Erythroblast (primary cell): Measurements from ENCODE around the gene FAM3B.

Experiments
- DNase-seq, 2 experiments: peaks; one replicate each; lab custom pipeline; 2025; lab: John Stamatoyannopoulos, UW
- GATA1 ChIP-seq: IDR thresholded peaks from 2 replicates; pipeline ENCODE4 v1.6.1; 2011; ENCODE audit warnings: low read depth, mild to moderate bottlenecking, control low read depth, low read length, moderate library complexity
- POLR2A ChIP-seq: IDR thresholded peaks from 2 replicates; pipeline ENCODE4 v1.6.1; 2011; ENCODE audit warnings: mild to moderate bottlenecking, low read length

FAM3B gene

GRCh38 chr21:41365377-41366107 lies 48.9 kb downstream of the FAM3B start:
- no peak for DNase-seq
- TF ChIP-seq GATA1 (no peak), POLR2A (no peak)

- DNase-seq, result no peak
- TF ChIP-seq GATA1 (no peak), POLR2A (no peak)
Observed at GRCh38 chr21:41366522-41367151, 50.0 kb downstream of the FAM3B start.

DNA sequence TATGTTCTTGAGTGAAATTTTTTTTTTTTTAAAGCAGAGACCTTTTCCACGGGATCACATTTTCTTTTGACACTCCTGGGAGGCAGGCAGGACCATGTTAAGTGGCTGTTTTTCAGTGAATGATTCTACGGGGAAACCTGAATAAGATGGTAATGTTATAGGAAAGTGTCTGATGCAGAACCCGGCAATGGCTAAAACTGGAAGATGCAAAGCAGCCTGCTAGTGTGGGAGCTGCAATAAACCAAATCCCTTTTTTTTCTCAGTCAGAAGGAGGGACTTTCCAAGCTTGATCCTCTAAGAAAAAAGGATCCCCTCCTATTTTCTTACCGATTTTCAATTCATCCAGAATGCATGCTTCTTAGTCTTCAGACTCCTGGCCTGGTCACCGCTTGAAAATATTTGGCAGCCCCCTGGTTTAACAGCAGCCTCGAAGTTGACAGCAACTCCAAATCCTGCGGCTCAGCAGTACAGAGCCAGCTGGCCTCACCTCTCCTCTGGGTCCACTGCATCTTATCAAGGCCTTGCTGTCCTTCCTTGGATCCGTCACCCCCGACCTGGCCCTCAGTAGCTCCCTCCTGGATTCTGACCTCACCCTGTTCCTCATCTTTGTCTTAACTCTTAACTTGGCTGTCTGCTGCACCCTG lies 50.8 kb downstream of the FAM3B start:
- TF ChIP-seq GATA1 (no peak), POLR2A (no peak)
- no peak for DNase-seq

GRCh38 chr21:41367945-41368734 lies 51.5 kb downstream of the FAM3B start:
- TF ChIP-seq GATA1 (no peak), POLR2A (no peak)
- DNase-seq, result no peak

DNA sequence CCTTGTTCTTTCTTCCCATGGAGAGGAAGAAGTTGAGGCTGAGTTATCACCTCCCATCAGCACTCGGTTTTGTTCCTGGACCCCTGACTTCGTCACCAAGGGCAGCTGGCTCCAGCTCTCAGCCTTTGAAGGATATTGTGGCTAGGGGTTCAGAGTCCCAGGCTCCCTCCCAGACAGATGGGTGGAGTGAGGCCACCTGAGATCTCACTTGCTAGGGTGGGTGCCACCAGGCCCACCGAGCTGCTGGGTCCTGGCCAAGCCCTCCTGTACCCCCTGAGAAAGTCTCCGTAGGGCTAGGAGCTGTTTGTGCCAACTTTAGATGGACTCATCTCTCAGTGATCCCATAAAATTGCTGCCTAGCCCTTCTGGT lies 52.1 kb downstream of the FAM3B start:
- TF ChIP-seq POLR2A, result no peak
- no peak for TF ChIP-seq GATA1
- no peak for DNase-seq

DNA sequence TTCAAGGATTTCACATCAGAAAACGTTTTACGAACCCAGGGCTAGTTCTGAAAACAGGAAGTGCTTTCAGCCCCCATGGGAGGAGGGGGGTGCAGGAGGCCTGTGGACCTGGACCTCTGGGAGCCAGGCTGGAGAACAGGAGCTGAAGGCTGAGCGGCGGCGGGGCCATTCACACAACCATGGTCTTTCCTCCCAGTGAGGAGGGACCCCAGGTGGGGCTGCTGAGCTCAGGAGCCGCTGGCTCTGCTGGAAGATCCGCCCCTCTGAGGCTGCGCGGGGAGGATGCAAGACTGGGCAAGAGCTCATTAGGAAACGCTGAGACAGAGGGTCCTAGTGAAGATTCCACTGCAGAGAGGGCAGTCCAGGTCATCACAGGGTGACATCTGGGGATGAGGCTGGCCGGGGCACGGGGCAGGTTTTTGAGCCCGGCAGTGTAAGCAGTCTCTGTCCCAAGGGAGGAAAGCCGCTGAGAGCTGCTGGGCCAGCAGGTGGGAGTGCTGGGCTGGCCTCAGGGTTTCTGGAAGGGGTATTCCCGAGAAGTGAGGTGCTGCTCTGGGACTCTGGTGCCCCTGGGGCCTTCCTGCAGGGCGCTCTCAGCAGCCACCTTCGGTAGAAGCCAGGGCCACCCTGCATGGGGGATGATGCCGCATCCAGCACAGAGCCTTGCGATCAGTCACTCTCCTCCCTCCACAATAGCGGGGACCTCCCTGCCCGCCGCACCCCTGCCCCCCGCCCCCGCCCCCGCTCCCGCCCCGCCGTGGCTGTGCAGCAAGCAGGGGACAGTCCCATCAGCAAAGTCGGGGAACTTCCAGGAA lies 52.7 kb downstream of the FAM3B start:
- TF ChIP-seq POLR2A (no peak), GATA1 (no peak)
- DNase-seq, result no peak

- TF ChIP-seq GATA1, result no peak
- TF ChIP-seq POLR2A, result no peak
- no peak for DNase-seq
Observed at GRCh38 chr21:41369920-41370839, 53.6 kb downstream of the FAM3B start.

GRCh38 chr21:41370840-41371684 lies 54.5 kb downstream of the FAM3B start:
- TF ChIP-seq GATA1 (no peak), POLR2A (no peak)

DNA sequence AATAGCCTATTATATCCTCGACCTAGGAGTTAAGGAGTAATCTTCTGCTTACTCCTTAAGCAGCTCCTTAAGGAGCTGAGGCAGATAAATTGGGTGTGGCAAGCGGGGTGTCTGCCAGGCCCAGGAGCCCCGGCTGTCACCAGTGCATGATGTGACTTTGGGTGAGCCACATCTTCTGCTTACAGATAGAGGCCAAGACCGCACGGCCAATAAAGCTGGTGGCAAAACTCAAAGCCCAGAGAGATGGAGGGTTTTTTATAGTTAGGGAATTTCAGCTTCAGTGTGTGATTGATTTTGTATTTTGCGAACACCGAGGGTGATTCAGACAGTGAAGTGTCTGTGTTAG lies 55.1 kb downstream of the FAM3B start:
- DNase-seq, result no peak
- no peak for TF ChIP-seq GATA1
- no peak for TF ChIP-seq POLR2A

More at GRCh38 chr21:41370840-41371684, 54.5 kb downstream of the FAM3B start:
- DNase-seq, result no peak

DNA sequence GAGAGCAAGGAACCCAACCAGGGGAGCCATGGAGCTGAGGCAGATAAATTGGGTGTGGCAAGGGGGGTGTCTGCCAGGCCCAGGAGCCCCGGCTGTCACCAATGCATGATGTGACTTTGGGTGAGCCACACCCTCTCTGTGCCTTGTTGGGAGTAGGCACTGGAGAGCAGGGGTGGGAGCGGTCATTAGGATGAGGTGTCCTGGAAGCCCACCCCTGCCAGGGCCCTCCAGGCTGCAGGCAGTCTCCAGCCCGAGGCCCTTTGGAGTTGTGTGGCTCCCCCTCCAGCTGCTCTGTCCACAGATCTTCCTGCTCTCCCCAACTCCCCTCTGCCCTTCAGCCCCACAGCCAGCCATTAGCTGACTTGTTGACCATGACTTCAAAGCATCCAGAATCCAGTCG lies 56.7 kb downstream of the FAM3B start:
- TF ChIP-seq GATA1 (no peak), POLR2A (no peak)
- no peak for DNase-seq

DNA sequence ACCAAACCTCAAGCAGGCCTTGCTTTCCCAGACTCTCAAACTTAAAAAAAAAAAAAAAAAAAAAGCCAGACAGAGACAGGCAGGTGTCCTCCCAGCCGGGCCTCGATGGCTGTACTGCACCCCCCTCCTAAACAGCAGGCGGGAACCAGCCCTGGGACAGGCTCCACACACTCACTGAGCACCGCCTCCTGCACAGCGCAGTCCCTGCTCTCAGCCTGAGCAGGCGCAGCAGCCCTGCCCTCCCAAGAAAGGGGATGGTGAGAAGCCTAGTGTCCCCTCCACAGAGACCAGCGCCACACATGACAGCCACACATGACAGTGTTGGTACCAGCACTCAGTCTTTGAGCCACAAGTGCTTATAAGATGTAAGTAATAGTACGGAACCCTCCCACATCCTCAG lies 57.2 kb downstream of the FAM3B start:
- TF ChIP-seq POLR2A, result no peak
- TF ChIP-seq GATA1, result no peak

More for the DNA sequence above, 57.2 kb downstream of the FAM3B start:
- no peak for DNase-seq
